Measurements from ENCODE around the gene EHF.

EHF gene

DNA sequence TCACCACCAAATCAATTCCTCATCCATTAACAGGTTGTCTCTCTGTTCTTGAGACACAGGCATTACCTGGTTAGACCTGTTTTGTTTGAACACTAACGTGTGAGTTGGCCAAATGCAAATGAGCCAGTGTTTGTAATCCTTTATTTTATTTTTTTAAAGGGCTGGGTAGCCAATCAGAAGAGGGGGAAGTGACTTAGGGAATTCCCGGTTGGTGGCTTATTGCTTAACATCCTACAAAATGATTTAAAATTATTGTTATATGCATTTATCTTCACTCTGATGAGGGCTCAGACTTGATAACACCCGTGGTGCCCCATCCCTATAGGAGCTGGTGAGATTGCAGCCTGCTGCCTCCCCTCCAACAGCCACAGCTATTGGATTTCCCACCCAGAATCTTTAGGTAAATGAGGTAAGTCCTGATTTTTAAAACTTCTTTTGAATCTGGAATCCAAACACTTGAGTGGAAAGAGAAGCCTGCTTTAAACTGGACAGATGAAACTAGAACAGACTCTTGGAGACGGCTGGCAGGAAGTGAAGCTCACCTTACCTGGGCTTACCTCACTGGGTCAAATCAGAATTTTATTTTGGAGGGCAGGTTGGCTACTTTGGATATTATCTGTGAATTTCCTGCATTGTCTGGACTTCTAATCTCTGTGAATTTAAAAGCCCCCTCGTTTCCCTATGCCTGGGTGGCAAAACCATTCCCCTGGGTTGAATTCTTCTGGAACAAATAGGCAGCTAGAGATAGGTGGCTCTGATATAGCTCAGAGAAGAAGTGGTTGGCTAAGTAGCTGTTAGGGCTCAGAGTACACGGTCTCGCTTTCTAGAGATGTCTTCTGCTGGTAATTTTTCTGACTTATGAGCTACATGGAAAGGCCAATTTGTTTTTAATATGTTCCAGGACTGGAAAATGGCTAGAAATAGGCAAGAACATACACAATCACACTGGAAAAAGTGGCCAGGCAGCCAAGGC, at the start of gene EHF:
Gene EHF (plus strand): TSS at position 274 of the 973 bp plus-strand sequence. CDS start 21,538 bp downstream, outside the sequence.
- ChIA-PET POLR2A (no interaction called here), CTCF (no interaction called here)
- no peak for TF ChIP-seq CTCF (IDR thresholded peaks at IDR 0.05; ENCODE audit: control extremely low read depth, extremely low read depth, low read depth, missing control alignments)
- no peak for DNase-seq (ENCODE audit: extremely low spot score)

- no peak for DNase-seq (ENCODE audit: extremely low spot score)
- TF ChIP-seq CTCF (IDR thresholded peaks at IDR 0.05; ENCODE audit: control extremely low read depth, extremely low read depth, low read depth, missing control alignments): no peak
- ChIA-PET CTCF (no interaction called here), POLR2A (no interaction called here)
These were observed 47.4 kb upstream of the EHF start for GRCh38 chr11:34573537-34573936.

GRCh38 chr11:34575261-34575660, 45.6 kb upstream of the EHF start:
- CTCF ChIA-PET: no interaction called here
- POLR2A ChIA-PET: no interaction called here

DNA sequence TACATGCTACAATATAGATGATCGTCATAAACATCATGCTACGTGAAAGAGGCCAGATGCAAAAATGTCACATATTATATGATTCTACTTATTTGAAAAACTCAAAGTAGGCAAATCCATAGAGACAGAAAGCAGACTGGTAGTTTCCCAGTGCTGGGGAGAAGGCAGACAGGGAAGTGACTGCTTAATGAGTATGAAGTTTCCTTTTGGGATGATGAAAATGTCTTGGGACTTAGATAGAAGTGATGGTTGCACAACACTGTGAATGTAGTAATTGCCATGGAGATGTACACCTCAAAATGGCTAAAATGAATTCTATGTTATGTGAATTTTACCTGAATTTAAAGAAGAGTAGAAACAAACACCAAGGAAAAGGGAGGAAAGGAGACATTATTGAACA, 45.2 kb upstream of the EHF start:
- ChIA-PET POLR2A (no interaction called here), CTCF (no interaction called here)
- DNase-seq (ENCODE audit: extremely low spot score): no peak
- TF ChIP-seq CTCF (IDR thresholded peaks at IDR 0.05; ENCODE audit: control extremely low read depth, extremely low read depth, low read depth, missing control alignments): no peak

More at GRCh38 chr11:34575261-34575660, 45.6 kb upstream of the EHF start:
- TF ChIP-seq CTCF (IDR thresholded peaks at IDR 0.05; ENCODE audit: control extremely low read depth, extremely low read depth, low read depth, missing control alignments): no peak
- no peak for DNase-seq (ENCODE audit: extremely low spot score)

- no peak for TF ChIP-seq CTCF (IDR thresholded peaks at IDR 0.05; ENCODE audit: control extremely low read depth, extremely low read depth, low read depth, missing control alignments)
- CTCF ChIA-PET: no interaction called here
- POLR2A ChIA-PET: no interaction called here
- DNase-seq (ENCODE audit: extremely low spot score): no peak
These were observed 44.6 kb upstream of the EHF start for GRCh38 chr11:34576331-34576730.

GRCh38 chr11:34583818-34584217, 37.1 kb upstream of the EHF start:
- POLR2A ChIA-PET: no interaction called here
- no peak for TF ChIP-seq CTCF (IDR thresholded peaks at IDR 0.05; ENCODE audit: control extremely low read depth, extremely low read depth, low read depth, missing control alignments)
- CTCF ChIA-PET: no interaction called here
- no peak for DNase-seq (ENCODE audit: extremely low spot score)
